CD4-positive, alpha-beta T cell treated with Interleukin-1 beta for 1 hour (primary cell): ENCODE data around the gene ZNF799.
"Not testable (repeated sequence)": the region's sequence is repeated elsewhere in the genome, so short reads cannot be mapped to it uniquely, and the experiment has no call there.

Experiments used
- DNase-seq, 2 donors: peaks; one replicate each; pipeline ENCODE4 v3.0.0-alpha.2; 2020 to 2022

ZNF799 gene

DNA sequence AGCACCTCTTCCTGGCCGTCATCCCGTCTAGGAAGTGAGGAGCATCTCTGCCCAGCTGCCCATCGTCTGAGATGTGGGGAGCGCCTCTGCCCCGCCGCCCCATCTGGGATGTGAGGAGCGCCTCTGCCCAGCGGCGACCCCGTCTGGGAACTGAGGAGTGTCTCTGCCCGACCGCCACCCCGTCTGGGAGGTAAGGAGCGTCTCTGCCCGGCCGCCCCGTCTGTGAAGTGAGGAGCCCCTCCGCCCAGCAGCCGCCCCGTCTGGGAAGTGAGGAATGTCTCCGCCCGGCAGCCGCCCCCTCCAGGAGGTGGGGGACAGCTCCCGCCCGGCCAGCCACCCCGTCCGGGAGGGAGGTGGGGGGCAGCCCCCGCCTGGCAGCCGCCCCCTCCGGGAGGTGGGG is 38.8 kb downstream of the ZNF799 start:
- DNase-seq = not testable (repeated sequence)

DNA sequence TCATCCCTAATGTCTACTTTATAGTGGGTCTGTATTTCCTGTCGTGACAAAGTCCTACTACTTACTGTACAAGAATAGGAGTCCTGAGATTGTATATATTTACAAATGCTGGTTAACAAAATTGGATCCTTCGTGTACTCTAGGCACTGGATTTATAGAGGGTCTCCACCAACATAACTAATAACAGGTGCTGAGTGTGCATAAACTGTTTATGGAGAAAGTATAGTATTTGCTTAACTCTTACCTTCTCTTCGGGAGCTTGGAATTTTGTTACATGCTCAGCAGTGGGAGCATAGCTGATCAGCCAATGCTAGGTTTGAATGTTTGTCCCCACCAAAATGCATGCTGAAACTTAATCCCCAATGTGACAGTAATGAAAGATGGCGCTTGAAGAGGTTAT is 47.7 kb downstream of the ZNF799 start:
- DNase-seq = no peak

DNA sequence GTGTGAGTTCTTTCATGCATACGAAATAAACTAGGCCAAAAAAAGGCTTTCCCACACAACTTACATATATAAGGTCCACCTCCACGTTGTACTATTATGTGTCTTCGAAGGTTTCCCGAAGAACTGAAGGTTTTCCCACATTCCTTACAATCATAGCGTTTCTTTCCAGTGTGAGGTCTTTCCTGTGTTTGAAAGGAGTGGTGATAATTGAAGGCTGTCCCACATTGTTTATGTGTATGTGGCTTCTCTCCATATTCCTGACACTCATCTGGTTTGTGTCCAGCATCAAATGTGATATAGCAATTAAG is 50.2 kb downstream of the ZNF799 start:
- no peak for DNase-seq

DNA sequence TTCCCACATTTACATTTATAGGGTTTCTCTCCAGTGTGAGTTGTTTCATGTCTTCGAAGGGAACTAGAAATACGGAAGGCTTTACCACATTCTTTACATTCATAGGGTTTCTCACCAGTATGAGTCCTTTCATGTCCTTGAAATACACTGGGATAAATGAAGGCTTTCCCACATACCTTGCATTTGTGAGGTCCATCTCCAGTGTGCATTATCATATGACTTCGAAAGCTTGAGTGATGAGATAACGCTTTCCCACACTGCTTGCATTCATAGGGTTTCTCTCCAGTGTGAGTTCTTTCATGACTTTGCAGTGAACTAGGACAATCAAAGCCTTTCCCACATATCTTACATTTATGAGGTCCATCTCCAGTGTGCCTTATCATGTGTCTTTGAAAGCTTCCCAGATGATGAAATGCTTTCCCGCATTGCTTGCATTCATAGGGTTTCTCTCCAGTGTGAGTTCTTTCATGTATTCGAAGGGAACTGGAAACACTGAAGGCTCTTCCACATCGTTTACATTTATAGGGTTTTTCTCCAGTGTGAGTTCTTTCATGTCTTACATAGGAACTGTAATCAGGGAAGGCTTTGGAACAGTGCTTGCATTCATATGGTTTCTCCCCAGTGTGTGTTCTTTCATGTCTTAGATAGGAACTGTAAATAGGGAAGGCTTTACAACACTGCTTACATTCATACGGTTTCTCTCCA is 50.7 kb downstream of the ZNF799 start:
- DNase-seq = no peak

DNA sequence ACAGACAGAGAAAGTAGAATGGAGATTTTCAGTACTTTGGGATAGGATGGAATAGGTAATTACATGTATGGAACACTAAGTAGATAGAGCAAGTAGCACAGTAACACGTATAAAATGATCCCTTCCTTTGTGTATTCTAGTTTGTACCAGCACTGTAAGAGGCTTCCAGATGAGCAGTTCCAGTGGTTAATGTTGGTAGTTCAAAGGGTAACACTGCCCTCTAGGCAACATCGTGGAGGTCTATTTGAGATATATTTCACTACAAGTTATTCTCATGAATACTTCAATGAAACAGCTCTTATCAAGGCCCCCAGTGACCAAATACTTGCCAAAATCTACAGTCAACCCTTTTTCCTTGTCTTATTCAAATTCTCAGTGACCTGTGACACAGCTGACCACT is 54.2 kb downstream of the ZNF799 start:
- DNase-seq = peak in 1 of 2 donors; percentile 54

DNA sequence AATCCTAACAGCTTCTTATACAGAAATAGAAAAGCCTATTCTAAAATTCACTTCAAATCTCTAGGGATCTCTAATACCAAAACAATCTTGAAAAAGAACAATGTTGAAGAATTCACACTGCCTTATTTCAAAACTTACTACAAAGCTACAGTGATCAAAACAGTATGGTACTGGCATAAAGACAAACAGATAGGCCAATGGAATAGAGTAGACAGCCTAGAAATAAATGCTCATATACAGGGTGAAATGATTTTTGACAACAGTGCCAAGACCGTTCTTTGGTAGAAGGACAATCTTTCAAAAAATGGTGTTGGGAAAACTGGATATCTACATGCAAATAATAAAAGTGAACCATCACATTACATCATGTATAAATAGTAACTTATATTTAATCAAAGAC is 55.9 kb downstream of the ZNF799 start:
- no peak for DNase-seq
